Gastroesophageal sphincter (tissue), 4 donors: ENCODE results near the gene SYT1. TPM values are rescaled to one million over a fixed set of nuclear protein-coding genes. Genes with fewer than 3 reads are reported as not detected.

Experiments
- ATAC-seq: fragments of 150-250 bp; one replicate; pipeline ENCODE4 v1.9.1; 2016; ENCODE audit warnings: mild to moderate bottlenecking, moderate library complexity
- H3K27ac ChIP-seq, 4 donors: fragments of 200-600 bp; sonication (generic) in 3 of 4; 1 replicate in 3 of 4; 2 replicates in 1 of 4; pipeline ENCODE4 v1.5.1; 2016 to 2019
- H3K27me3 ChIP-seq: fragments of 200-600 bp; sonication (generic); one replicate; pipeline ENCODE4 v1.5.1; 2019
- H3K36me3 ChIP-seq, 2 donors: fragments of 200-600 bp; sonication (generic); one replicate each; pipeline ENCODE4 v1.5.1; 2019; ENCODE audit warnings: control low read depth in 1 of 2
- H3K4me1 ChIP-seq, 3 donors: fragments of 200-600 bp; sonication (generic); 1 replicate in 2 of 3; 2 replicates in 1 of 3; pipeline ENCODE4 v1.5.1; 2016 to 2019; ENCODE audit warnings: control low read depth in 2 of 3
- H3K4me3 ChIP-seq, 2 donors: fragments of 200-600 bp; sonication (generic); one replicate each; pipeline ENCODE4 v1.5.1; 2019; ENCODE audit warnings: mild to moderate bottlenecking in 1 of 2, moderate library complexity in 1 of 2
- H3K9me3 ChIP-seq, 3 donors: fragments of 200-600 bp; sonication (generic); one replicate each; pipeline ENCODE4 v1.5.1; 2017 to 2019; ENCODE audit warnings: control low read depth in 2 of 3
- CTCF ChIP-seq, 4 experiments: fragments of 200-600 bp in 2 of 4; fragments of 450-650 bp in 2 of 4; sonication (generic) in 1 of 4; IDR thresholded peaks; one replicate each; pipeline ENCODE4 v1.5.1; 2017 to 2019; ENCODE audit warnings: antibody characterized with exemption in 4 of 4, mild to moderate bottlenecking in 2 of 4, moderate library complexity in 2 of 4
- EP300 ChIP-seq: sonication (generic); formaldehyde crosslinking; IDR thresholded peaks from one replicate; pipeline ENCODE4 v1.6.1; 2017; ENCODE audit warnings: antibody characterized with exemption, mild to moderate bottlenecking
- POLR2A ChIP-seq, 2 donors: fragments of 450-650 bp; IDR thresholded peaks; one replicate each; pipeline ENCODE4 v1.6.1; 2017; ENCODE audit warnings: antibody characterized with exemption in 2 of 2, mild to moderate bottlenecking in 2 of 2, moderate library complexity in 1 of 2
- POLR2AphosphoS5 ChIP-seq: sonication (generic); formaldehyde crosslinking; IDR thresholded peaks from one replicate; pipeline ENCODE4 v1.6.1; 2017; ENCODE audit warnings: antibody characterized with exemption
- WGBS, 2 donors: methylation state at CpG; one replicate each; pipeline ENCODE4 v1.1.5; 2018; ENCODE audit warnings: low coverage in 1 of 2; 5-methylcytosine and 5-hydroxymethylcytosine counted together
- total RNA-seq, 4 donors: library from RNA; depleted of rRNA; stranded (reverse); fragments of >200 nt; gene quantifications; one replicate each; pipeline ENCODE4 v1.1.0, GENCODE V29; 2016

SYT1 gene
- total RNA-seq, 4 donors from 2014 or later = 1.9 to 6.6 (median 3.5) TPM

GRCh38 chr12:79371226-79371625 lies 506.7 kb downstream of the SYT1 start:
- 82 to 83% methylated on average over 2 of the region's 2 CpGs for WGBS, 2 donors
- H3K4me3 ChIP-seq = no peak overlapping the region
- H3K4me1 ChIP-seq = no peaks in the 10 kb centered on the region
- H3K27me3 ChIP-seq = no peaks in the 10 kb centered on the region
- H3K36me3 ChIP-seq = no peaks in the 10 kb centered on the region
- ATAC-seq = no peak
- H3K27ac ChIP-seq = no peak overlapping the region
- TF ChIP-seq POLR2A (IDR thresholded peaks at IDR 0.05) = no peak
- TF ChIP-seq CTCF (IDR thresholded peaks at IDR 0.05) = no peak
- no peak for TF ChIP-seq EP300
- no peak for TF ChIP-seq POLR2AphosphoS5
- no peaks in the 10 kb centered on the region for H3K9me3 ChIP-seq

GRCh38 chr12:79373896-79374499 lies 509.4 kb downstream of the SYT1 start:
- Histone ChIP-seq H3K4me3 (no peak overlapping the region), H3K4me1 (no peaks in the 10 kb centered on the region), H3K36me3 (no peaks in the 10 kb centered on the region), H3K27ac (no peak overlapping the region), H3K27me3 (no peaks in the 10 kb centered on the region), H3K9me3 (no peaks in the 10 kb centered on the region)
- TF ChIP-seq POLR2A (IDR thresholded peaks at IDR 0.05) (no peak), POLR2AphosphoS5 (no peak), EP300 (no peak), CTCF (IDR thresholded peaks at IDR 0.05) (peak; percentile 16 to 65 (median 34))
- WGBS, 2 donors = 54 to 58% methylated on average over 5 of the region's 5 CpGs
- ATAC-seq = no peak

- Histone ChIP-seq H3K36me3 (no peaks in the 10 kb centered on the region), H3K4me1 (no peaks in the 10 kb centered on the region), H3K27ac (no peak overlapping the region), H3K9me3 (no peaks in the 10 kb centered on the region), H3K27me3 (no peaks in the 10 kb centered on the region), H3K4me3 (no peak overlapping the region)
- no peak for ATAC-seq
- 83 to 85% methylated on average over 1 of the region's 1 CpG for WGBS, 2 donors
- TF ChIP-seq POLR2A (IDR thresholded peaks at IDR 0.05) = no peak
- no peak for TF ChIP-seq CTCF (IDR thresholded peaks at IDR 0.05)
- TF ChIP-seq POLR2AphosphoS5 = no peak
- TF ChIP-seq EP300 = no peak
Measured at GRCh38 chr12:79374545-79374944, 510.0 kb downstream of the SYT1 start.

- WGBS, 2 donors = 80 to 87% methylated on average over 4 to 5 of the region's 6 CpGs
- Histone ChIP-seq H3K4me3 (no peak overlapping the region), H3K27ac (no peak overlapping the region), H3K36me3 (no peaks in the 10 kb centered on the region), H3K27me3 (no peaks in the 10 kb centered on the region), H3K4me1 (no peaks in the 10 kb centered on the region), H3K9me3 (no peaks in the 10 kb centered on the region)
- TF ChIP-seq CTCF (IDR thresholded peaks at IDR 0.05) (no peak), EP300 (no peak), POLR2A (IDR thresholded peaks at IDR 0.05) (no peak), POLR2AphosphoS5 (no peak)
- ATAC-seq = no peak
Measured at GRCh38 chr12:79375050-79375449, 510.5 kb downstream of the SYT1 start.

- ATAC-seq = no peak
- WGBS, 2 donors = 20 to 53% methylated on average over 1 of the region's 1 CpG
- TF ChIP-seq POLR2A (IDR thresholded peaks at IDR 0.05) (no peak), CTCF (IDR thresholded peaks at IDR 0.05) (no peak), EP300 (no peak), POLR2AphosphoS5 (no peak)
- H3K4me1 ChIP-seq = no peaks in the 10 kb centered on the region
- no peaks in the 10 kb centered on the region for H3K27me3 ChIP-seq
- H3K36me3 ChIP-seq = no peaks in the 10 kb centered on the region
- no peak overlapping the region for H3K4me3 ChIP-seq
- H3K27ac ChIP-seq = no peak overlapping the region
- H3K9me3 ChIP-seq = no peaks in the 10 kb centered on the region
Measured at GRCh38 chr12:79378496-79378895, 513.9 kb downstream of the SYT1 start.
